ENCODE data around the gene TOR2A.
"Not testable (repeated sequence)": the region's sequence is repeated elsewhere in the genome, so short reads cannot be mapped to it uniquely, and the experiment has no call there.

Gene TOR2A

GRCh38 chr9:127734747-127735529 is at the start of gene TOR2A:
Gene TOR2A, minus strand, starts transcription at chr9:127735294. Its CDS starts 24 bp downstream, at chr9:127735270.
- no peak for TF ChIP-seq ZNF274 (IDR thresholded peaks at IDR 0.05; ENCODE audit: low read depth, low read length)

GRCh38 chr9:127783111-127784008 is 48.3 kb upstream of the TOR2A start:
- no peak overlapping the region; the same call in 1 of the 2 replicates for H3K4me3 ChIP-seq (ENCODE audit: low read length)
- no peak for TF ChIP-seq ZNF274 (IDR thresholded peaks at IDR 0.05; ENCODE audit: low read depth, low read length)

More at GRCh38 chr9:127734747-127735529, at the start of gene TOR2A:
- peak within 1 kb of the TSS; percentile 85 for H3K4me3 ChIP-seq (ENCODE audit: low read length)

GRCh38 chr9:127781806-127782205 is 46.7 kb upstream of the TOR2A start:
- no peak for TF ChIP-seq ZNF274 (IDR thresholded peaks at IDR 0.05; ENCODE audit: low read depth, low read length)
- H3K4me3 ChIP-seq (ENCODE audit: low read length): no peak overlapping the region

- not testable (repeated sequence) for H3K4me3 ChIP-seq (ENCODE audit: low read length)
These were observed 45.8 kb upstream of the TOR2A start for GRCh38 chr9:127780909-127781308.

GRCh38 chr9:127780126-127780885 is 45.2 kb upstream of the TOR2A start:
- no peak overlapping the region for H3K4me3 ChIP-seq (ENCODE audit: low read length)

GRCh38 chr9:127779136-127779981 is 44.3 kb upstream of the TOR2A start:
- no peak for TF ChIP-seq ZNF274 (IDR thresholded peaks at IDR 0.05; ENCODE audit: low read depth, low read length)
- H3K4me3 ChIP-seq (ENCODE audit: low read length): peak overlapping the region; percentile 93; the same call in 1 of the 2 replicates

More at GRCh38 chr9:127780126-127780885, 45.2 kb upstream of the TOR2A start:
- no peak for TF ChIP-seq ZNF274 (IDR thresholded peaks at IDR 0.05; ENCODE audit: low read depth, low read length)

GRCh38 chr9:127778280-127779135 is 43.4 kb upstream of the TOR2A start, which contains the start of gene SH2D3C:
Gene SH2D3C, minus strand, starts transcription at chr9:127778666. Its CDS starts 39 bp downstream, at chr9:127778627.
- H3K4me3 ChIP-seq (ENCODE audit: low read length): peak within 1 kb of the TSS; percentile 93
- TF ChIP-seq ZNF274 (IDR thresholded peaks at IDR 0.05; ENCODE audit: low read depth, low read length): no peak

- peak overlapping the region; percentile 93 for H3K4me3 ChIP-seq (ENCODE audit: low read length)
- TF ChIP-seq ZNF274 (IDR thresholded peaks at IDR 0.05; ENCODE audit: low read depth, low read length): no peak
These were observed 42.4 kb upstream of the TOR2A start for GRCh38 chr9:127777368-127777980.

GRCh38 chr9:127776924-127777289 is 41.8 kb upstream of the TOR2A start:
- H3K4me3 ChIP-seq (ENCODE audit: low read length): peak overlapping the region; percentile 93; the same call in 1 of the 2 replicates

GRCh38 chr9:127776195-127776923 is 41.3 kb upstream of the TOR2A start:
- peak overlapping the region; percentile 93; the same call in 1 of the 2 replicates for H3K4me3 ChIP-seq (ENCODE audit: low read length)
- TF ChIP-seq ZNF274 (IDR thresholded peaks at IDR 0.05; ENCODE audit: low read depth, low read length): no peak

More at GRCh38 chr9:127776924-127777289, 41.8 kb upstream of the TOR2A start:
- TF ChIP-seq ZNF274 (IDR thresholded peaks at IDR 0.05; ENCODE audit: low read depth, low read length): no peak

- TF ChIP-seq ZNF274 (IDR thresholded peaks at IDR 0.05; ENCODE audit: low read depth, low read length): no peak
- H3K4me3 ChIP-seq (ENCODE audit: low read length): no peak overlapping the region
These were observed 38.9 kb upstream of the TOR2A start for GRCh38 chr9:127773981-127774380.

Measured in GM08714 (cell line).